Measurements from ENCODE around the gene ZNF260. TPM values are rescaled to one million over a fixed set of nuclear protein-coding genes. Genes with fewer than 3 reads are reported as not detected.

ZNF260 gene
- total RNA-seq, 4 donors from 2014 or later: 1.3 to 16.3 (median 3.2) TPM

DNA sequence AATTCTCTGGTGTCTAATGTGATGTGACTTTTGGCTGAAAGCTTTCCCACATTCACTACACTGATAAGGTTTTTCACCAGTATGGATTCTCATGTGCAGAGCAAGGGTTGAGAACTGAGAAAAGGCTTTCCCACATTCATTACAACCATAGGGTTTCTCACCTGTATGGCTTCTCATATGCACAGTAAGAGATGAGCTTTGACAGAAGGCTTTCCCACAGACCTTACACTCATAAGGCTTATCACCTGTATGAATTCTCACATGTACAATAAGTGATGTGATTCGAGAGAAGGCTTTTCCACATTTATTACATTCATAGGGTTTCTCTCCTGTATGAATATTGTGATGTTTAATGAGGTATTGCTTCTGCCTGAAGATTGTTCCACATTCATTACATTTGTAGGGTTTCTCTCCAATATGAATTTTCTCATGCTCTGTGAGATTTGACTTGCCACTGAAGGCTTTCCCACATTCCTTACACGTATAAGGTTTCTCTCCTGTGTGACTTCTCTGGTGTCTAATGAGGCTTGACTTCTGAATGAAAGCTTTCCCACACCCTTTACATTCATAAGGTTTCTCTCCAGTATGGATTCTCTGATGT lies 14.0 kb downstream of the ZNF260 start:
- Histone ChIP-seq H3K9me3 (peaks cover 17 to 72% (median 55%) of the 10 kb centered on the region in 3 donors), H3K36me3 (peaks cover 22 to 82% of the 10 kb centered on the region in 2 donors), H3K4me1 (no peaks in the 10 kb centered on the region), H3K4me3 (peak overlapping the region in 1 of 4 donors; percentile 17), H3K27ac (no peak overlapping the region), H3K27me3 (no peaks in the 10 kb centered on the region)
- ATAC-seq: no peak
- in situ Hi-C loops (cut with MboI; ENCODE audit: low sequenced_read_pairs in 4 of 4): no loop called here
- DNase-seq: no peak
- no peak for TF ChIP-seq POLR2A (IDR thresholded peaks at IDR 0.05)
- TF ChIP-seq, protein P1, sequence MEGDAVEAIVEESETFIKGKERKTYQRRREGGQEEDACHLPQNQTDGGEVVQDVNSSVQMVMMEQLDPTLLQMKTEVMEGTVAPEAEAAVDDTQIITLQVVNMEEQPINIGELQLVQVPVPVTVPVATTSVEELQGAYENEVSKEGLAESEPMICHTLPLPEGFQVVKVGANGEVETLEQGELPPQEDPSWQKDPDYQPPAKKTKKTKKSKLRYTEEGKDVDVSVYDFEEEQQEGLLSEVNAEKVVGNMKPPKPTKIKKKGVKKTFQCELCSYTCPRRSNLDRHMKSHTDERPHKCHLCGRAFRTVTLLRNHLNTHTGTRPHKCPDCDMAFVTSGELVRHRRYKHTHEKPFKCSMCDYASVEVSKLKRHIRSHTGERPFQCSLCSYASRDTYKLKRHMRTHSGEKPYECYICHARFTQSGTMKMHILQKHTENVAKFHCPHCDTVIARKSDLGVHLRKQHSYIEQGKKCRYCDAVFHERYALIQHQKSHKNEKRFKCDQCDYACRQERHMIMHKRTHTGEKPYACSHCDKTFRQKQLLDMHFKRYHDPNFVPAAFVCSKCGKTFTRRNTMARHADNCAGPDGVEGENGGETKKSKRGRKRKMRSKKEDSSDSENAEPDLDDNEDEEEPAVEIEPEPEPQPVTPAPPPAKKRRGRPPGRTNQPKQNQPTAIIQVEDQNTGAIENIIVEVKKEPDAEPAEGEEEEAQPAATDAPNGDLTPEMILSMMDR (IDR thresholded peaks at IDR 0.05 in 4 of 5, conservative IDR thresholded peaks at IDR 0.05 in 1 of 5): no peak
- intact Hi-C loops (cut with DNase I; ENCODE audit: low total_unique reads): no loop called here

DNA sequence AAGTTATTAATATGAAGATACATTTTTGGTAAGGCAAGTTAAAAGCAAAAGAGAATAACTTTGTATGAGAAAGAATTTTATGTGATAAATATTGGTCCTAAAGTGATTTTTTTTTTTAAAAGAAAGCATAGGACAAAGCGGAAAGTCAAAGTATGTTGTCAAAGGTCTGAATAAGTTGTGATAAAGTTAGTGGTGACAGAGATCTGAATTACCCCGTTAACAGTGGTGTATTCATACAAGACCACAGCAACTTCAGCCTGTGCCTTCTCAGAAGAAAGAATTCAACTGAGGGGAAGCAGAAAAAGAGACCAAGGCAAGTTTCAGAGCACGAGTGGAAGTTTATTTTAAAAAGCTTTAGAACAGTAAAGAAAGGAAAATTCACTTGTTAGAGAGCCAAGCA lies 19.7 kb downstream of the ZNF260 start:
- Histone ChIP-seq H3K27me3 (no peaks in the 10 kb centered on the region), H3K27ac (no peak overlapping the region), H3K36me3 (peaks cover 0 to 24% of the 10 kb centered on the region in 2 donors), H3K4me1 (no peaks in the 10 kb centered on the region), H3K9me3 (peaks cover 7 to 38% (median 9%) of the 10 kb centered on the region in 3 donors), H3K4me3 (no peak overlapping the region)
- TF ChIP-seq, protein P1 (IDR thresholded peaks at IDR 0.05 in 4 of 5, conservative IDR thresholded peaks at IDR 0.05 in 1 of 5): no peak
- no peak for TF ChIP-seq POLR2A (IDR thresholded peaks at IDR 0.05)
- in situ Hi-C loops (cut with MboI; ENCODE audit: low sequenced_read_pairs in 4 of 4): no loop called here
- intact Hi-C loops (cut with DNase I; ENCODE audit: low total_unique reads): no loop called here
- DNase-seq (no peak), ATAC-seq (no peak)

DNA sequence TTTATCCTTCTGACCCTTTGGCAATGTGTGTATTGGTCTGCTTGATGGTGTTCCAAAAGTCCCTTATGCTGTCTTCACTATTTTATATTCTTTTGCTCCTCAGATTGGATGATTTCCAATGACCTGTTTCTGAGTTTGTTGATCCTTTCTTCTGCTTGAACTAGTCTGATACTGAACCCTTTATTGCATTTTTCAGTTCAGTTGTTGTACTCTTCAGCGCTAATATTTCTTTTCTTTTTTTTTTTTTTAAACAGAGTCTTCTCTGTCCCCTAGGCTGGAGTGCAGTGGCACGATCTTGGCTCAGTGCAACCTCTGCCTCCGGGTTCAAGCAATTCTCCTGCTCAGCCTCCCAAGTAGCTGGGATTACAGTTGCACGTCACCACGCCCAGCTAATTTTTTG lies 26.1 kb downstream of the ZNF260 start:
- TF ChIP-seq, protein P1 (IDR thresholded peaks at IDR 0.05 in 4 of 5, conservative IDR thresholded peaks at IDR 0.05 in 1 of 5): no peak
- TF ChIP-seq POLR2A (IDR thresholded peaks at IDR 0.05): no peak
- DNase-seq (no peak), ATAC-seq (no peak)
- H3K4me1 ChIP-seq: no peaks in the 10 kb centered on the region
- no peaks in the 10 kb centered on the region for H3K36me3 ChIP-seq
- no peak overlapping the region for H3K27ac ChIP-seq
- H3K27me3 ChIP-seq: no peaks in the 10 kb centered on the region
- intact Hi-C loops (cut with DNase I; ENCODE audit: low total_unique reads): no loop called here
- H3K4me3 ChIP-seq: peak overlapping the region in 1 of 4 donors; percentile 6
- in situ Hi-C loops (cut with MboI; ENCODE audit: low sequenced_read_pairs in 4 of 4): no loop called here
- peaks cover 0 to 25% (median 8%) of the 10 kb centered on the region in 3 donors for H3K9me3 ChIP-seq

GRCh38 chr19:36497001-36497400 lies 31.1 kb downstream of the ZNF260 start:
- TF ChIP-seq, protein P1 (IDR thresholded peaks at IDR 0.05 in 4 of 5, conservative IDR thresholded peaks at IDR 0.05 in 1 of 5): no peak
- TF ChIP-seq POLR2A (IDR thresholded peaks at IDR 0.05): no peak
- intact Hi-C loops (cut with DNase I; ENCODE audit: low total_unique reads): no loop called here
- ATAC-seq (no peak), DNase-seq (no peak)
- in situ Hi-C loops (cut with MboI; ENCODE audit: low sequenced_read_pairs in 4 of 4): no loop called here
- Histone ChIP-seq H3K9me3 (peaks cover 0 to 11% (median 5%) of the 10 kb centered on the region in 3 donors), H3K4me3 (no peak overlapping the region), H3K4me1 (no peaks in the 10 kb centered on the region), H3K27me3 (no peaks in the 10 kb centered on the region), H3K27ac (no peak overlapping the region), H3K36me3 (no peaks in the 10 kb centered on the region)

Data from gastrocnemius medialis (tissue), 4 donors.